GM19324 (cell line): ENCODE results near the gene KLHDC7B.

Source experiments
- ATAC-seq: cut with Tn5 transposase; IDR thresholded peaks from one replicate; pipeline ENCODE4 v1.9.1; 2021; ENCODE audit warnings: mild to moderate bottlenecking, moderate library complexity; ENCODE audit not compliant: unreplicated experiment, low FRiP score

Gene KLHDC7B

DNA sequence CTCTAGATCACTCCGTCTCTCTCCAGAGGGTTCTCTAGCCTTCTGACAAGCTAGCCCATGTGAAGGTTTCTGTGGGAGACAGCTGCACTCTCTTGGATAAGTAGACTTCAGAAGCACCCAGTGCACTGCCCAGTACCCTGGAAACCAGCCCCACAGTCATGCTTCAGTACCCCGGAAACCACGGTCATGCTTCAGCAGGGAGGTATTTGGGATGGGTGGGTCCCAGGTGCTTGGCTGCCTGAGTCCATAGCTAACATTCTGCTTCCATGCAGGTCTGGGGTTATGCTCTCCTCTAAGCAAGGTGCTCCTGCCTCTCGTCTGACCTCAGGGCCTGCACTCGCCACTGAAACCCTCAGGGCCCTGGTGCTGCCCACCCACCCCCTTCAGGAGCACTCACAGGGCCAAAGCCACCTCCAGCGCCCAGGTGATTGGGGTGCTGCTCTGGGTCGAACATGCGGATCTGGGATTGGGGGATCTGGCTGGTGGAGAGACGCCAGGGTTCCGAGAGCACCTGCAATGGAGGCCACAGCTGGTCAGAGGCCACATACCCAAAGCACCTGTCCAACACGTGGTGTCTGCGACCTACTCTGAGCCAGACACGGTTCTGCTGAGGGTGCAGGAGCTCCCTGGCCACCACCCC, 24.3 kb downstream of the KLHDC7B start:
- no peak for ATAC-seq

DNA sequence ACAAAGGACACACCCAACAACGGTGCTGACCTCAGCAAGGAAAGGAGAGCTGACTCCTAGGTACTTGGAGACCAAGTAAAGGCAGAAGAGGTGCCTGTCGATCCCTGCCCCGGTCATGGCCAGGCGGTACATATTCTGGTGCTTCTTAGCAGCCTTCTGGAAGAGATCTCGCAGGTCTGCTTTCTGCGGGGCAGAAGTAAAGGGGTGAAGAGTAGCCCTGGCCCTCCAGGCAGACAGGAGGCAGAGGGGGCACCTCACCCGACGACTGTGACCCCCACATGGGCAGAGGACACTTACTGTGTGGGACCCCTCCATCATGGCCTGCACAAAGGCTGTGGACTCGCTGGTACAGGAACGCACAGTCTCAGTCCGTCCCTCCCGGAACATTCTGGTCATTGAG, 25.2 kb downstream of the KLHDC7B start:
- ATAC-seq, result no peak

DNA sequence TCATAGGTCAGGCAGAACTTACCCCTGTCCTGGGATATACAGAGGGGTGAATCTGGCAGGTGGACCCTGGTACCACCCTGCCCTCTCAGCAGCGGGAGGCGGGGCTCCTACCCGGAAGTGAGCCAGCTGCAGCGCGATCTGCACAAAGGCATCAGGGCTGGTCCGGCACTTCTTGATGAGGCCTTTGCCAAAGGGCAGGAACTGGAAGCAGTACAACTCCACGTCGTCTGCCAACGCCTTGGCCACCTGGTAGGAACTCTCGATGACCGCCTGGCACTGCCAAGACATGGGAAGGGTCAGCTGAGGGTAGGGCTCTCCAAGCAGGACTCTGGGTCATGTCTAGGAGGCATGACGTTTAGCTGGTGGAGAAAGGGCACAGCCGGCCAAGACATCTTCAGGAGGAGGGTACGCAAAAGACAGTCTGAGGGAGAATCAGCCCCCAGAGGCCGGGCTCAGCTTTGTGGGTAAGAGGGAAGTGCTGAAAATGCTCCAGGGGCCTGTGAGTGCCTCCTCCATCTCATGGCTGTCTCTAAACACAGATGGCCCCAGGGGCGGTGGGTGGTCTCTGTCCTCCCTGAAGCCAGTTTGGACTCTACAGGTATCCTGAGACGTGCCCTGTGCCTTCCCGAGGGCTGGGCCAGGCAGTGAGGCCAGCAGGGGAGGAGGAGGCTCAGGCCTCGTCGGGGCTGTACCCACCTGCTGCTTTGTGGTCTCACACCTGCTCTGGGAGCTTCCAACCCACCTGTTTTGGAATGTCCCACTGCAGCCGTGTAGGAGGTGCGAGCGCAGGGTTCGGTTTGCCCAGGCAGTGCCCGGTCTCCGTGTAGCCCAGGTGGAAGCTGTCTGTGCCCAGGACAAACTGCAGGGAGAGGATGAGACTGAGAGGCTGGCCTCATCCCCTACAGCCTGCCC, 25.8 kb downstream of the KLHDC7B start:
- no peak for ATAC-seq

DNA sequence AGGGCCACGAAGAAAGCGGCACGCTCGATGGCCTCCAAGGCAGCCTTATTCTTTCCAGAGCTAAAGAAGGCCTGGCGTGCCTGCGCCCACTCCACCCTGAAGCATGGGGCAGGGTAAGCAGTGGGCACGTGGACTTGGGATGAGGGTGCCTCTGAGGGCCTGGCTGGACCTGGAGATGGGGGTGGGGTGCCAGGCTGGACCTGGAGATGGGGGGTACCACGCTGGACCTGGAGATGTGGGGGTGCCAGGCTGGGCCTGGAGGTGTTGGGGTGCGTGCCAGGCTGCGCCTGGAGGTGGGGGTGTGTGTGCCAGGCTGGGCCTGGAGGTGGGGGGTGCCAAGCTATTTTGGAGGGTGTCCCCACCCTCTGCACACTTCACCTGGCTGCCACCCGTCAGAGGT, 27.3 kb downstream of the KLHDC7B start:
- ATAC-seq, result no peak

DNA sequence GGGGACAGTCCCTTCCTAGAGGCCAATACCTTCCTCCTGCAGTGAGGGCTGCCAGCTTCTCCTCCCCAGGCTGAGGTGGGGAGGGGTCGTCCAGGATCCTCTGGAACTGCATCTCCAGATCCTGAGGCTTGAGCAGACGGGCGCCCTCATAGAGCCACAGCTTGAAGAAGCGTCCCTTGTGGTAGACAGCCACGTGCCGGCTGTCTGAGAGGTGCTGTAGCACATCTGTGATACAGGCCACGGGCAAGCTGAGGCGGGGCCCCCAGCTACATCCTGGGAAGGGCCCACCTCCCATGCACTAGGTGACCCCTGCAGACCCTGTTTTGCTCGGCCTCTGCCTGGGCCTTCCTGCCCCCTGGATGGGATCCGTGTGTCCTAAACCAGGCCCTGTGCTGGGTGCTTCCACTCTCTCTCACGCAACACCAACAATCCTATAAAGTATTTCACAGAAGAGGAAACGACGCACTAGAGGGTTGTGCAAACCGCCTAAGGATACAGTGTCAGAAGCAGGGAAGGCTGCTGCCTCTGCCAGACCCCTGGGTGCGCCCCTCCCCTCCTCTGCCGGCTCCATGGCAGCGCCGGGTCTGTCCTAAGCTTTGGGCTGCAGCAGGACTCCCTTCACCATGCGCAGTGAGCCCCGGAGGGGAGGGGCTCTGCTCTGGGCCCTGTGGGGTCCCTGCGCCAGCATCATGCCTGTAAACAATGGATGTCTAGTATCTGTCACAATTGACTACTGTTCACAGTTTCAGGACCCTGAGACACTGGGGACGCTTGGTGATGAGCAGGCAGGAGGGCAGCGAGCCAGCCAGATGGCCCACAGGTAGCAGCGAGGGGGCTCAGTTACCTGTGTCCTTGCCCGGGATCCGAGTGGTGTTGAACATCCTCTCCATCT, 28.0 kb downstream of the KLHDC7B start:
- no peak for ATAC-seq

DNA sequence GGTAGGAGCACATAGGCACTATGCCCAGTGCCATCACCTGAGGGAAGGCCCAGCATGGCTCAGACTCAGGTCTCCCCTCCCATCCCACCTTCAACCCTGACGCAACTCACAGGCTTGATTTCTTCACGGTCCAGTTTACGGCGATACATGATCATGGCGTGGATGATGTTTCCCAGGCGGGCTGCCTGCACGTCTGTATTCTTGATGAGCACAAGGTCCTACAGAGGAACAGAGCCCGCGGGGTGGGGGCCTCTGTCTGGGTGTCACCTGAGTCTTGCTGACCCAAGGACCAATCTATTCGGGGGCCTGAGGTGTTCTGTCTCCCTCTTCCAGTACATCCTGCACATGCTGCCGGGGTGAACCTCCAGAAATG, 28.7 kb downstream of the KLHDC7B start:
- no peak for ATAC-seq

DNA sequence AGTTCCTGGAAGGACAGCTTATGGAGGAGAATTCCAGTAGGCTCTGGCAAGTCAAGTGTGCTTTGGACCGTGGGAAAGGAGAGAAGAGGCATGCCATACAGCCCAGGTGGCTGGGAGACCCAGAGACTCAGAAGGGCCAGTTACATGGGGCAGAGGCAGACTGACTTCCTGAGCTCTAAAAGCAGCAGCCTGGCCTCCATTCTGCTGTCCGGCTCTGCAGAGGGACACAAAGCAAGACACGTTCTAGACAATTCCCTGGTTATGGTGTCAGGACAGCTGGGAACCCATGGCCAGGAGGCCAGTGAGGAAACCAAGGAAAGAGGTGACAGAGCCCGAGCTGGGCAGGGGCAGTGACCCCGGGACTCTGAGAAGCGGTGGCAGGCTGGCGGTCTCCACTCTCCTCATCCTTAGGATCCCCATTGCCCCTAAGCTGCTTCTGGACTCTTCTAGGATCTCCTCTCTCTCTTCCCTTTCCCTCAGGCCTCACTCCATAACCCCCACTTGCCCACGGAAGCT, 29.8 kb downstream of the KLHDC7B start:
- ATAC-seq, result no peak

DNA sequence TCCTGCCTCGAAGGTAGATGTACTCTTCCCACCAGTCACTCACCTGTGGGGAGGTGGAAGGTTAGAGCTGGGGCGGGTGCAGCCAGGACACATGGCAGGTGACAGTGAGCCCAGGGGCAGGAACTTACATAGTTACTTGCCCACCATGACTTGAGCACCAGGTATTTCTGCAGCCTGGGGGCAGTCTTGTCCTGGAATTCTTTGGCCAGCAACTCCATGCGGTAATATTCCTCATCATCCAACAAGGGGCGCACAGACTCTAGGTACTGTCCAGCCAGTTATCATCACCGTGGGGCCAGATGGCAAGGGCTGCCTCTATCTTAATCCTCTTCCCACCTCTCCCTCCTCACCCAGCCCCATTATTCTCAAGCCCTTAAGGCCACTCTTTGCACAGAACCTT, 30.4 kb downstream of the KLHDC7B start:
- no peak for ATAC-seq

DNA sequence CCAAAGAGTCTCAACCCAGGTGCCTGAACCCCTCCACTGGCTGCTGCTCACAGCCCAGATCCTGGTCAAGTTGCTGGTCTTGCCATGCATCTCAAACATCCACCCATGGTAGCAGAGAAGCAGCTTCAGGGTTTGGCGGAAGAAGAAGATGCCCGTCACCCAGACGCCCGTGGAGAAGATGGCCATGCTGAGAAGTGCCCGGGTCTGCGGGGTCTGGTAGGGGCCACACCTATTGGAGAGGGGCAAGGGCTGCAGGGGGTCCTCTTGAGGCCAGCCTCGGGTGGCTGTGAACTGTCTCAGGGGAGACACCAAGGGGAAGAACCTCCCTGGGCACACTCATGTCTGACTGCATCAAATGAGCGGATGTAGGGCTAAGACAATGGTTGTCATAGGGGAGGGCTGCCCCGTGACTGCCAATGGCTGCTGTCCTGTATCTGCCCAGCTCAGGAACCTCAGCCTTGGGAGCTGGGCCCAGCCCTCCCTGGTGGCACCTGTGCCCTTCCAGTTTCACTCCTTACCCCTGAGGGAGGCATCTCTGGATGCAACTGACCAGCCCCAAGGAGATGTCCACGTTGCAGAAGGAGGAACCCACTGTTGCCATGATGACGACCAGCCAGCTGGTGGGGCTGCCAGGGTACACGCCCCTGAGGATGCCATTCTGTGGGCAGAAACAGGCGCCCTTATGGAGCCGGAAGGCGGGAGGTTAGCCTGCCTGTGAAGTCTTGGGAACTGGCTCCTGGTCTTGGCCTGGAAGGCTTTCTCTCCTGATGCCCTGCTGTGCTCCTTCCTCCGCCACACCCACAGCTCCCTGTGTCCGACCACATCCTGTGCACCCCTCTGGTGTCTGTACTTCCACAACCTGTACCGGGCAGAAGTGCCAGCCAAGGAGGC, 31.4 kb downstream of the KLHDC7B start:
- ATAC-seq, result no peak

DNA sequence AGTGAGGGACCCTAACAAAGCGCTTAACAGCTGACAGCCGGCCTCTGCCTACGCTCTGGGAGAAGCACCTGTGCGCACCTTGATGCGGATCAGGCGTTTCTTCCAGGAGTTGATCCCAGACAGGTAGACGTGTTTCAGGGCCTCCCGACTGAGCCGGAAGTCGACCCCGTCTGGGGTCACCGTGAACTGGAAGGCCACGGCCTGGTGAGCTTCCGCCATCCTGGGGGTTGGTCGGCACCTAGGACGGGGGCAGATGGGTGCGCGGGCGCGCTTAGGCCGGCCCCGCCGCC, 31.9 kb downstream of the KLHDC7B start:
- ATAC-seq, result no peak

DNA sequence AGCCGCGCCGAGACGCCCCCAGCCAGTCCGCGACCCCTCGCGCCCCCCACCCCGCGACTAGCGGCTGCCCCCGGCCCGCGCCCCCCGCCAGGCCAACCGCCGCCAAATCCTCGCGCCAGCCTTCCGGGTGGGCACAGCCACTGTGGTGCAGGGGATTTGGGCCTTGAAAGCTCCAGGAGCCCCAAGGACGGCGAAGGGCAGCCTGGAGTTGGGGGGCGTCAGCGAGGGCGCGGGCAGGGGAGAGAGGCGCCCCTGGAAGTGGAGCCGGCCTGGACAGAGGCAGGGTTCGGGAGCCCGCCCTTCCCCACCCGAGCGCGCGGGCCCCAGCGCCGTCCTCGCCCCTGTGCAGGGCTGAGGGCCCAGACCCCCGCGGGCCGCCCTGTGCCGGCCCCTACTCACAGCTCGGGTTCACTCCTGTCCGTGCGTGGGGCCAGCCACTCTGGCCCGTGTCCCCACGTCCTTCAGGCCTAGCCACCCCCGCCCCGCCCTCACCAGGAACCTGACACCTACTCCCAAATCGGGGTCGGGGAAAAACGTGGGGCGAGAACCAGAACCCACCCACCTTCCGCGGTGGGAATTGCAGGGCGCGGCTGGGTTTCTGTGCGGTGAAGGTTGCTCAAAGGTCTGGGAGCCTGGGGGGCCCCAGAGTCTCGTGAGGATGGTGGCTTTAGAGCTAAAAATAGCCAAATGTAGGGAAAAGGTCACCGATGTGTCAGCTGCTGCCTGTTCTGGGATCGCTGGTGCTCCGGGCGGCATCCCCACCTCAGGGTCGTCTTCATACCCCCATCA, 32.5 kb downstream of the KLHDC7B start, which contains the start of gene CPT1B:
Gene CPT1B (minus strand): TSS at position 441 of the 789 bp plus-strand sequence. CDS start 512 bp downstream, outside the sequence.
- ATAC-seq, result no peak

DNA sequence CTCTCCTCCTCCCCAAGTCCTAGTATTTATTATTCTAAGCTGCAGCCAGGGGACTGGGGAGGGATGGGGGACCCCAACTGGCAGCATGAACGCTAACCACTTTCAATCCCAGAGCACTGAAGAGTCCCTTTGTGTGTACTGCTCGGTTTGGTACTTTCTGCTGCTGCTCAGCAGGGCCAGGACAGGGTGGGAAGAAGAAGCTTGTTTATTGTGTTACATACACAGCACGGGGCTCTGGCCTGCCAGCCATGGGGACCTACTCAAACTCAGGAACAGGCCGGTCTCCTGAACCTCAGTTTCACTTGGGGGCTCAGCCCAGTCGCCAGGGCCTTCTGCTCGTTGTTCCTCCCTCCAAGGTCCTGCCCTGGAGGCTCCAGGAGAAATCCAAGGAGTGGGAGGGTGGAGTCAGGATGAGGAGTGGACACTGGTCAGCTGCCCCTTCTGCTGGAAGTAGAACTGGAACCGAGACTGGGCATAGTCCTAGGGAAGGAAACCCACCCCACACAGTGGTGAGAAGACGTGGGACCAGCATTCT, 33.1 kb downstream of the KLHDC7B start:
- ATAC-seq, result no peak

DNA sequence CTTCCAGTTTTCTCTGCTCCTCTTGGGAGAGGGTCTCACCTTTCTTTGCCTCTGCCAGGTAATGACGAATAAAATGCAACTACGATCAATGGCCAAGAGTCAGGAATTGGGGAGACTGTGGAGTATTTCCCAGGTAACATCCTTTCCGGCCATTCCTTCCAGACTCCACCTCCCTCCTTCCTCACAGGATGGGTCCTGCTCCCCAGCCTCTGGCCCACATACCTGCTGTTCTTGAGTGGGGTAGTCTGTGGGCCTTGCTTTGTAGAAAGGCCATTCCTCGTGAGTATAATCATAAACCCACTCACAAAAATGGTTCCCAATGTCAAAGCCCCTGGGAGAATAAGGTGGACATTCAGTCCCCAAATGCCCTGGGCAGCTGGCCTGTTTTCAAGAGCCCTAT, 34.1 kb downstream of the KLHDC7B start:
- ATAC-seq, result no peak

DNA sequence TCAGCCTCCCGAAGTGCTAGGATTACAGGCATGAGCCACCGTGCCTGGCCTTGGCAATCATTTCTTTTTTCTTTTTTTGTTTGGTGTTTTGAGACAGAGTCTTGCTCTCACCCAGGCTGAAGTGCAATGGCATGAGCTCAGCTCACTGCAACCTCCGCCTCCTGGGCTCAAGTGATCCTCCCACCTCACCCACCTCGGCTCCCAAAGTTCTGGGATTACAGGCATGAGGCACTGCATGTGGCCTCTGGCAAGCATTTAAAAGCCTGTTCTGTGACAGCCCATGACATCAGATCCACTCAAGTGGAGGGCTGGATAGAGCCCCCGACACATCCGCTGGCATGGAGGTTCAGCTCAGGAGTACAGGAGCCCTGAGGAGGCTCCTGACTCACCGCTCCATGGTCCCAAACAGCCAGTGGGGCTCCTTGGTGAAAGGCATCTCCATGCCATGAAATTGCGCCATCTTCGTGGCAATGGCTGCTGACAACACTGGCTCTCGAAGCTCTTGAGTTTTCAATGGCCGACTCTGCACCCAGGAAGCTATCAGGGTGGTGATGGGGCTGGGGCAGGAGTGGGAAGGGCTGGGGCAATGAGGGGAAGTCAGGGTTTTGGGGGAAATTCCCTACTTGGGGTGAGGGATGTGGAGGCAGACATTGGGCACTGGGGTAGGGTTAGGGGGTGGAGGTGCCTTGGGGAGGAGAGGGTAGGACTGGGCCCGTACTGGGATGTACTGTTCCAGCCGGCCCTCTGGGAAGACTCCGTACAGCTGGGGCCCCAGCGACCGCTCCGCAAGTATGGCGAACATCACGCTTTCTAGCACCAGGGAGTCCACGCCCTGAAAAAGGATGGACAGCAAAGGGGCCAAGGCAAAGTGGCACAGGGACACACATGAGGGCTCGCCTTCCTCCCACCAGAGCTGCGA, 35.6 kb downstream of the KLHDC7B start:
- ATAC-seq, result no peak

DNA sequence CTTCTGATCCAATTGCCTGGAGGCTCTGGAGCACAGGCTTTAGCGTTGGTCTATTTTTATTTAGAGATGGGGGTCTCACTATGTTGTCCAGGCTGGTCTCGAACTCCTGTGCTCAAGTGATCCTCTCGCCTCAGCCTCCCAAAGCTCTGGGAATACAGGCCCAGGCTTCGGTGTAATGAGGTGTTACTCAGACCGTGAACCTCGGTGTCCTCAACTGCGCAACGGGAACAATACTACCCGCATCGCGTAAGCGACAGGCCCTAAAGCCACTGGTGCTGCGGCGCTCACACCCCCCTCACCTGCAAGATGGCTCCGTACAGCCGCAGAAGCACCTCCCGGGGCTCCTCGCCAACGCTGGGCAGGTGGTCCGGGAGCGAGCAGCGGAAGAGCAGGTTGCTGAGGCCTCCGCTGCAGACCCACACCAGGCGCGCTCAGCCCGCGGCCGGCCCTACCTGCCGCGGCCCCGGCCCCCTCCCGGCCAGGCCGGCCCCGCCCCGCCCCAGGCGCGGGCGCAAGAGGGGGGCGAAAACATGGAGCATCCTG, 36.3 kb downstream of the KLHDC7B start:
- ATAC-seq, result peak; percentile 30

DNA sequence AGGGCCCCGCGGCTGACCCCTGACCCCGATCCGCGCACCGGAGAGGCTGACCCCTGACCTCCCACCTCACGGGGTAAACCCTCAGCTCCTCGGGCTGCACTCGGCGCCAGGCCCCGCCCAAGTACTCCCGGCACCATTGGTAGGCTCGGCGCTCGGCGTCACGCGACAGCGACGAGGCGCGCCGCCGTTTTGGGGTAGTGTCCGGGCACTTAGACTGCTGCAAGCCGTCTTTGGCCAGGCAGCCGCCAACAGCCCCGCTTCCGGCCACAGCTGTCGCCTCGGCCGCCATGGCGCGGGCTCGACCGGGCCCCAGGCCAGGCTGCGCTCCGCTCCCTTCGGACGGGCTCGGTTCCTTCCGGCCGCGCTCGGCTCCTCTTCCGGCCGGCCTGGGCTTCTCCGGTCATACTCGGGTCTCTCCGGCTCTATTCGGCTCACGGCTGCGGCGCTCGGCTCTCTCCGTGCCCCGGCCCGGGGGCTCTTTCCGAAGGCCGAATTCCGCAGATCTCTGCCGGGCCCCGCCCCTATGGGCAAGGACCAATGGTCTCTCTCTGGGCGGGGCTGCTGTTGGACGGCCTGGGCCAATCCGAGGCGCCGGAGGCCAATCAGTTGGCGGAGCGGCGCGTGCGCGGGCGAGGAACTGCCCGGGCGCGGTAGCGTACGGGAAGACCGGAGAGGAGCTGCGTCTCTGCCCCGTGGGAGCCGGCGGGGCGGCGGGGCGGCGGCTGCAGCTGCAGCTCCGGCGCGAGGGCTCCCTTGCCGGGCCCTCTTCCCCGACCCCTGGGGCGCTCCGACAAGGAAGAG, 37.0 kb downstream of the KLHDC7B start, which contains the start of gene CHKB:
Gene CHKB (minus strand): TSS at position 357 of the 801 bp plus-strand sequence. CDS start 68 bp downstream, at position 289.
- peak; percentile 94 for ATAC-seq
